CD4-positive, alpha-beta T cell (primary cell): ENCODE results near the gene CMIP. TPM values are rescaled to one million over a fixed set of nuclear protein-coding genes. Genes with fewer than 3 reads are reported as not detected.
A peak's percentile ranks its signal among the peaks of the same experiment; 100 is the strongest.

Source experiments
- ATAC-seq: fragments of 200-7000 bp; cut with Tn5 transposase; one replicate; pipeline ENCODE4 v1.10.0; 2022; ENCODE audit warnings: mild to moderate bottlenecking; ENCODE audit not compliant: poor library complexity
- CTCF ChIA-PET: fragments of 350-600 bp; sonication (Branson Sonifier 250); formaldehyde crosslinking; loops from one replicate; lab custom pipeline; 2021; ENCODE audit warnings: antibody characterized with exemption, inconsistent platforms; lab: Charles Lee
- POLR2A ChIA-PET: fragments of 350-600 bp; sonication (Branson Sonifier 250); formaldehyde crosslinking; loops from one replicate; lab custom pipeline; 2021; ENCODE audit warnings: antibody characterized with exemption, inconsistent platforms; lab: Charles Lee
- DNase-seq, 14 experiments: peaks; one replicate each; pipeline ENCODE4 v3.0.0-alpha.2; 2013 to 2020; ENCODE audit warnings: mixed read lengths in 2 of 14
- H3K27ac ChIP-seq, 2 donors: one replicate each; pipeline versions ENCODE4 v1.5.1 to v1.7.0; 2013; ENCODE audit warnings: low read length in 2 of 2, low read depth in 1 of 2, mild to moderate bottlenecking in 1 of 2
- H3K27me3 ChIP-seq, 2 experiments: 1 replicate in 1 of 2; 2 replicates in 1 of 2; pipeline versions ENCODE4 v1.6.1 to v1.7.0; 2013; ENCODE audit warnings: low read length in 2 of 2, control low read depth in 1 of 2, mild to moderate bottlenecking in 1 of 2, moderate library complexity in 1 of 2; ENCODE audit not compliant: insufficient read depth in 2 of 2, control insufficient read depth in 1 of 2
- H3K36me3 ChIP-seq: one replicate; pipeline ENCODE4 v1.6.1; 2013; ENCODE audit warnings: low read length, control low read depth; ENCODE audit not compliant: insufficient read depth
- H3K4me1 ChIP-seq: one replicate; pipeline ENCODE4 v1.6.1; 2013; ENCODE audit warnings: low read length, control low read depth; ENCODE audit not compliant: insufficient read depth
- H3K4me3 ChIP-seq: one replicate; pipeline ENCODE4 v1.5.1; 2013; ENCODE audit warnings: mild to moderate bottlenecking, low read length, moderate library complexity
- H3K9me3 ChIP-seq, 2 experiments: 1 replicate in 1 of 2; 2 replicates in 1 of 2; pipeline versions ENCODE4 v1.6.1 to v1.7.0; 2013; ENCODE audit warnings: low read length in 2 of 2, mild to moderate bottlenecking in 2 of 2, control low read depth in 1 of 2, moderate library complexity in 1 of 2; ENCODE audit not compliant: control insufficient read depth in 1 of 2, insufficient read depth in 1 of 2
- H3K27ac Mint-ChIP-seq: one replicate; pipeline ENCODE4 v1.8.0; 2020; ENCODE audit warnings: mixed read lengths
- H3K27me3 Mint-ChIP-seq: one replicate; pipeline ENCODE4 v1.8.0; 2021; ENCODE audit warnings: mixed read lengths
- H3K36me3 Mint-ChIP-seq: one replicate; pipeline ENCODE4 v1.8.0; 2021; ENCODE audit warnings: low read depth, mixed read lengths
- H3K4me1 Mint-ChIP-seq: one replicate; pipeline ENCODE4 v1.8.0; 2021; ENCODE audit warnings: low read depth, mixed read lengths
- H3K4me3 Mint-ChIP-seq: one replicate; pipeline ENCODE4 v1.8.0; 2020; ENCODE audit warnings: mild to moderate bottlenecking, mixed read lengths
- H3K9me3 Mint-ChIP-seq: one replicate; pipeline ENCODE4 v1.8.0; 2020; ENCODE audit warnings: mixed read lengths
- intact Hi-C, 2 experiments: fragments of 100-400 bp; cut with DNase I in 1 of 2; cut with micrococcal nuclease in 1 of 2; formaldehyde crosslinking; loops; one replicate each; pipeline versions ENCODE4 v1.15.1 to v1.9.0; 2023 to 2025; cut with DNase I, micrococcal nuclease
- total RNA-seq, 174 experiments: library from RNA in 2 of 174; stranded (reverse) in 2 of 174; gene quantifications; one replicate each; pipeline ENCODE4 v1.2.3 and lab custom pipeline; 2021 to 2026
- TF ChIP-seq, protein P1 (sequence below): fragments of 200-600 bp; IDR thresholded peaks from one replicate; pipeline ENCODE4 v1.8.0; 2022; ENCODE audit warnings: antibody characterized with exemption, mild to moderate bottlenecking

Gene CMIP
- total RNA-seq, 2 experiments from 2014 or later, result 33.5 to 35.3 TPM

DNA sequence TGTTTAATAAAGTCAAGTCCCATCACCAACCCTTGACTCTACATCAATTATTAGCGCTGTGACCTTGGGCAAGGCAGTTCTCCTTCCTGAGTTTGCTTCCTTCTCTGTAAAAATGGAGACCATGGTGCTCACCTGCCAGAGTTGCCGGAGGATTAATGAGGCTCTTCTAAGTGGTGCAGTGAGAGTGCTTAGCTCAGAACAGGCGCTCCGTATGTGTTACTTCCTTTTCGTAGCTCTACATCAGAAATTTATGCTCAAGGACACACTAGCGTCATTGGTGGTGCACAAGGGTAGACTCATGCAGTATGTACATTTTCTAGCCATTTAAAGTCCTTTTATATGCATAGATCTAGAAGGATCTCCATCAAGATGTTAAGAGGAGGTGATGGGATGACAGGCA lies 17.4 kb upstream of the CMIP start:
- Histone ChIP-seq H3K4me1 (peaks cover 14% of the 10 kb centered on the region), H3K27ac (no peak overlapping the region), H3K4me3 (no peak overlapping the region), H3K36me3 (no peaks in the 10 kb centered on the region), H3K27me3 (no peaks in the 10 kb centered on the region), H3K9me3 (no peaks in the 10 kb centered on the region)
- intact Hi-C loops, result no loop called here
- DNase-seq (no peak), ATAC-seq (no peak)
- Mint-ChIP-seq H3K27me3 (no peaks in the 10 kb centered on the region), H3K4me1 (peaks cover 12% of the 10 kb centered on the region), H3K4me3 (no peak overlapping the region), H3K36me3 (no peaks in the 10 kb centered on the region), H3K27ac (no peak overlapping the region), H3K9me3 (no peaks in the 10 kb centered on the region)
- POLR2A ChIA-PET, result no interaction called here
- TF ChIP-seq, protein P1, sequence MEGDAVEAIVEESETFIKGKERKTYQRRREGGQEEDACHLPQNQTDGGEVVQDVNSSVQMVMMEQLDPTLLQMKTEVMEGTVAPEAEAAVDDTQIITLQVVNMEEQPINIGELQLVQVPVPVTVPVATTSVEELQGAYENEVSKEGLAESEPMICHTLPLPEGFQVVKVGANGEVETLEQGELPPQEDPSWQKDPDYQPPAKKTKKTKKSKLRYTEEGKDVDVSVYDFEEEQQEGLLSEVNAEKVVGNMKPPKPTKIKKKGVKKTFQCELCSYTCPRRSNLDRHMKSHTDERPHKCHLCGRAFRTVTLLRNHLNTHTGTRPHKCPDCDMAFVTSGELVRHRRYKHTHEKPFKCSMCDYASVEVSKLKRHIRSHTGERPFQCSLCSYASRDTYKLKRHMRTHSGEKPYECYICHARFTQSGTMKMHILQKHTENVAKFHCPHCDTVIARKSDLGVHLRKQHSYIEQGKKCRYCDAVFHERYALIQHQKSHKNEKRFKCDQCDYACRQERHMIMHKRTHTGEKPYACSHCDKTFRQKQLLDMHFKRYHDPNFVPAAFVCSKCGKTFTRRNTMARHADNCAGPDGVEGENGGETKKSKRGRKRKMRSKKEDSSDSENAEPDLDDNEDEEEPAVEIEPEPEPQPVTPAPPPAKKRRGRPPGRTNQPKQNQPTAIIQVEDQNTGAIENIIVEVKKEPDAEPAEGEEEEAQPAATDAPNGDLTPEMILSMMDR, result no peak
- CTCF ChIA-PET, result no interaction called here

DNA sequence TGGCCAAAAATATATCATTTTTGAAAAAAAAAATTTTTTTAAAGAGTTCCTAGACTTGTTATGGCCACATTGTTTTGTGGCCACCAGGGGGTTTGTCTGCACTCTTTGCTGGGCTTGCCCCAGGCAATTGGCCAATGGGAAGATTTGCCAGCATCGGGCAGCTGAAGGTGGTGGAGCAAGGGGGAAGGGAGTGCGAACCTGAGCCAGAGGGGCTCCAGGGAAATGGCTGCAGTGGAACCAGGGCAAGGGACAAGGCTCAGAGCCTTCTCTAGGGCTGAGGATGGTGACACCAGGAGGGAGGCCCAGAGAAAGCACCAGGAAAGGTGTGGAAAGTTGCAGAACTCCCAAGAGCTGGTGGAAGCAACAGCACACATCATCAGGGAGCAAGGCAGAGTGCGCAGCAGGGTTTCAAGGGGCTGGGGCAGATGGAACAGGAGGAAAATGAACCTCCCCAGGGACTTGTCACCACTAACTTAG lies 15.5 kb upstream of the CMIP start:
- intact Hi-C loops, result no loop called here
- Mint-ChIP-seq H3K27ac (no peak overlapping the region), H3K4me1 (peaks cover 12% of the 10 kb centered on the region), H3K36me3 (no peaks in the 10 kb centered on the region), H3K4me3 (no peak overlapping the region), H3K27me3 (no peaks in the 10 kb centered on the region), H3K9me3 (no peaks in the 10 kb centered on the region)
- Histone ChIP-seq H3K27ac (no peak overlapping the region), H3K27me3 (no peaks in the 10 kb centered on the region), H3K9me3 (no peaks in the 10 kb centered on the region), H3K4me1 (peaks cover 14% of the 10 kb centered on the region), H3K36me3 (no peaks in the 10 kb centered on the region), H3K4me3 (no peak overlapping the region)
- DNase-seq (peak in 4 of 14 experiments; percentile 27 to 65 (median 38)), ATAC-seq (no peak)
- TF ChIP-seq, protein P1, result peak; percentile 15
- CTCF ChIA-PET, result no interaction called here
- POLR2A ChIA-PET, result interaction anchor here (1.1 kb wide), 1 partner anchor 14 kb away, joined by 4 read pairs; no protein-coding TSS in a partner anchor

DNA sequence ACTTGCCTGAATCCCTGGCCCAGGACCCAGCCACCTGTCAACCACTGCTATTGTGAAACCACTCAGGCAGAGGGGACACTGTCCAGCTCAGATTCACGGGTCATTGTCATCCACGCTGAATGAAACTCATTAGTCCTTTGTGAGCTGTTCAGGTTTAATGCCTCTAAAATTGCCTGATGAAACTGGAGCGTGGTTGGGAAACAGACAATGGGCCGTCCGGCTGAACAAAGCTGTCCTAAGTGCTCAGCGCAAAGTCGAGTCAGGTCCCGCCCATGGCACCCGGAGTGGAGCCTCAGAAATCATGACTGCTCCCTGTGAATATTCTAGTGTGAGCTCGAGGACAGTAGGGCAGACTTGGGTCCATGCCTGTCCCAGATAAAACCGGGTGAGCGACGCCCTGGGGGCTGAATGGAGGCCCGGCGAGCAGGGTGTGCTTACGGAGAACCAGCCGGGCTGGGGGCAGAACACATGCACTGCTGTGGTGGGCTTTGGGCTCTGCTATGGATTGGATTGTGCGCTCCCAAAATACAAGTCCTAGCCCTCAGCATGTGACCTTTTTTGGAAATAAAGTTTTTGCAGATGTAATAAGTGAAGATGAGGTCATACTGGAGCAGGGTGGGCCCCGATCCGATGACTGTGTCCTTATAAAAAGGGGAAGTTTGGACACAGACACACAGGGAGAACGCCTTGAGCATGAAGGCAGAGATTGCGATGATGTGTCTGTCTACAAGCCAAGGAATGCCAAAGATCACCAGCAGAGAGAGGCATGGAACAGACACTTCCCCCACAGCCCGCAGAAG lies 12.9 kb upstream of the CMIP start:
- H3K27ac ChIP-seq, result no peak overlapping the region
- H3K4me1 ChIP-seq, result peaks cover 5% of the 10 kb centered on the region
- TF ChIP-seq, protein P1, result no peak
- no peak overlapping the region for H3K4me3 ChIP-seq
- no peak for ATAC-seq
- Mint-ChIP-seq H3K4me3 (no peak overlapping the region), H3K36me3 (no peaks in the 10 kb centered on the region), H3K9me3 (no peaks in the 10 kb centered on the region), H3K27me3 (no peaks in the 10 kb centered on the region), H3K4me1 (peaks cover 4% of the 10 kb centered on the region), H3K27ac (no peak overlapping the region)
- no peaks in the 10 kb centered on the region for H3K36me3 ChIP-seq
- H3K27me3 ChIP-seq, result no peaks in the 10 kb centered on the region
- DNase-seq, result peak in 2 of 14 experiments; percentile 53 to 68
- intact Hi-C loops, result no loop called here
- CTCF ChIA-PET, result no interaction called here
- no peaks in the 10 kb centered on the region for H3K9me3 ChIP-seq
- POLR2A ChIA-PET, result no interaction called here
